MM.1S (cell line): Measurements from ENCODE around the gene HLA-DPA1.
A peak's percentile ranks its signal among the peaks of the same experiment; 100 is the strongest.

ENCODE experiments used
- DNase-seq: peaks from one replicate; pipeline ENCODE4 v3.0.0-alpha.2; 2015
- H2AFZ ChIP-seq: fragments of 300-600 bp; sonication (generic); 2 replicates; pipeline ENCODE4 v1.6.0; 2016; ENCODE audit warnings: antibody characterized with exemption, low read length
- H3F3A ChIP-seq: fragments of 300-600 bp; sonication (generic); 2 replicates; pipeline ENCODE4 v1.6.1; 2016; ENCODE audit warnings: mild to moderate bottlenecking, antibody characterized with exemption, low read length, moderate library complexity, mixed read lengths; ENCODE audit not compliant: insufficient read depth
- H3K27ac ChIP-seq: fragments of 300-600 bp; sonication (generic); 2 replicates; pipeline ENCODE4 v1.5.1; 2016; ENCODE audit warnings: mild to moderate bottlenecking, low read length
- H3K27me3 ChIP-seq: fragments of 300-600 bp; sonication (generic); replicated peaks from 2 replicates; pipeline ENCODE4 v1.6.0; 2016; ENCODE audit warnings: low read length; ENCODE audit not compliant: insufficient read depth
- H3K36me3 ChIP-seq: fragments of 300-600 bp; sonication (generic); replicated peaks from 2 replicates; pipeline ENCODE4 v1.6.1; 2016; ENCODE audit warnings: mild to moderate bottlenecking, low read length, mixed read lengths; ENCODE audit not compliant: insufficient read depth
- H3K4me1 ChIP-seq: fragments of 300-600 bp; sonication (generic); 2 replicates; pipeline ENCODE4 v1.6.1; 2016; ENCODE audit warnings: low read length, mixed read lengths
- H3K4me2 ChIP-seq: fragments of 300-600 bp; sonication (generic); 2 replicates; pipeline ENCODE4 v1.6.0; 2016; ENCODE audit warnings: low read depth, low read length
- H3K4me3 ChIP-seq: fragments of 300-600 bp; sonication (generic); 2 replicates; pipeline ENCODE4 v1.5.1; 2016; ENCODE audit warnings: low read length, mixed read lengths
- H3K79me2 ChIP-seq: fragments of 300-600 bp; sonication (generic); 2 replicates; pipeline ENCODE4 v1.6.1; 2016; ENCODE audit warnings: mixed run types, low read length, mixed read lengths
- H3K9ac ChIP-seq: fragments of 300-600 bp; sonication (generic); 2 replicates; pipeline ENCODE4 v1.6.1; 2016; ENCODE audit warnings: low read length, mixed read lengths
- H3K9me2 ChIP-seq: fragments of 300-600 bp; sonication (generic); replicated peaks from 2 replicates; pipeline ENCODE4 v1.6.1; 2016; ENCODE audit warnings: mild to moderate bottlenecking, low read length, mixed read lengths; ENCODE audit not compliant: insufficient read depth
- H3K9me3 ChIP-seq: fragments of 300-600 bp; sonication (generic); replicated peaks from 2 replicates; pipeline ENCODE4 v1.6.1; 2016; ENCODE audit warnings: mild to moderate bottlenecking, low read length, mixed read lengths; ENCODE audit not compliant: insufficient read depth
- H4K20me1 ChIP-seq: fragments of 300-600 bp; sonication (generic); 2 replicates; pipeline ENCODE4 v1.6.1; 2016; ENCODE audit warnings: mild to moderate bottlenecking, low read length, moderate library complexity, mixed read lengths; ENCODE audit not compliant: insufficient read depth
- CTCF ChIP-seq: fragments of 300-600 bp; sonication (generic); IDR thresholded peaks from 2 replicates; pipeline ENCODE4 v1.5.1; 2016; ENCODE audit warnings: antibody characterized with exemption, low read length, mixed read lengths
- EZH2 ChIP-seq: fragments of 300-600 bp; sonication (generic); optimal IDR thresholded peaks from 2 replicates; pipeline ENCODE3; 2017; ENCODE audit warnings: low read depth, mild to moderate bottlenecking, antibody characterized with exemption, low read length, mixed read lengths
- EZH2phosphoT487 ChIP-seq: fragments of 300-600 bp; sonication (generic); IDR thresholded peaks from 2 replicates; pipeline ENCODE4 v1.6.1; 2018; ENCODE audit warnings: antibody characterized with exemption, low read length

The HLA-DPA1 gene

GRCh38 chr6:33078442-33078841 lies 5.0 kb upstream of the HLA-DPA1 start:
- H2AFZ ChIP-seq, result no peak overlapping the region
- no peak overlapping the region for H3K4me2 ChIP-seq
- no peak overlapping the region for H3K27ac ChIP-seq
- no peaks in the 10 kb centered on the region for H3K79me2 ChIP-seq
- no peaks in the 10 kb centered on the region for H3K9me2 ChIP-seq
- H4K20me1 ChIP-seq, result no peaks in the 10 kb centered on the region
- no peaks in the 10 kb centered on the region for H3K36me3 ChIP-seq
- no peaks in the 10 kb centered on the region for H3K27me3 ChIP-seq
- peaks cover 11% of the 10 kb centered on the region for H3K4me1 ChIP-seq
- no peak for DNase-seq
- TF ChIP-seq EZH2 (no peak), CTCF (no peak), EZH2phosphoT487 (no peak)
- H3K9ac ChIP-seq, result no peak overlapping the region
- H3K9me3 ChIP-seq, result no peaks in the 10 kb centered on the region
- H3F3A ChIP-seq, result no peaks in the 10 kb centered on the region
- H3K4me3 ChIP-seq, result no peak overlapping the region

DNA sequence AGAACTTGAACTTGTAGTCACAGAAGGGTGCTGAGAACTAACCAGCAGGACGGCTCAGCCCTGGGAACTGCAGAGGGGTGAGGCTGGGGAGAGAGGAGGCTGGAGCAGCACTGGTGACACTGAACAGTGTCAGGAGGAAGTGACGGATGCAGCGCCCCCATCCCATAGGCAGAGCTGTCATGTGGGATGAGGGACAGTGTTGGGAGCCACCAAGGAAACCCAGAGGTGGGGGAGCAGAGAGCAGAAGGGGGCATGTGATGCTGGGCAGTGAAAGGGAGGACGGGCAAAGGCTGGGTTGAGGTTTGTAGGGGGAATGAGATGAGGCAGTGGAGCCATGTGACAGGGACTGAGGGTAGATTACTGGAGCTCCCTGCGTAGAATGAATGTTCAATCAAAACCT lies 4.5 kb upstream of the HLA-DPA1 start:
- H3K79me2 ChIP-seq, result no peaks in the 10 kb centered on the region
- no peaks in the 10 kb centered on the region for H3K9me2 ChIP-seq
- H2AFZ ChIP-seq, result no peak overlapping the region
- no peak overlapping the region for H3K4me2 ChIP-seq
- H3K4me3 ChIP-seq, result no peak overlapping the region
- no peak for TF ChIP-seq CTCF
- no peak for TF ChIP-seq EZH2
- TF ChIP-seq EZH2phosphoT487, result no peak
- peaks cover 12% of the 10 kb centered on the region for H3K4me1 ChIP-seq
- no peaks in the 10 kb centered on the region for H3F3A ChIP-seq
- H3K27ac ChIP-seq, result no peak overlapping the region
- no peak for DNase-seq
- H3K9ac ChIP-seq, result no peak overlapping the region
- H4K20me1 ChIP-seq, result no peaks in the 10 kb centered on the region
- no peaks in the 10 kb centered on the region for H3K36me3 ChIP-seq
- H3K27me3 ChIP-seq, result no peaks in the 10 kb centered on the region
- no peaks in the 10 kb centered on the region for H3K9me3 ChIP-seq

GRCh38 chr6:33076406-33076934 lies 3.0 kb upstream of the HLA-DPA1 start:
- no peaks in the 10 kb centered on the region for H4K20me1 ChIP-seq
- no peaks in the 10 kb centered on the region for H3K9me2 ChIP-seq
- no peaks in the 10 kb centered on the region for H3K79me2 ChIP-seq
- H3K27ac ChIP-seq, result no peak overlapping the region
- no peaks in the 10 kb centered on the region for H3K36me3 ChIP-seq
- TF ChIP-seq CTCF (no peak), EZH2phosphoT487 (no peak), EZH2 (no peak)
- H3K4me2 ChIP-seq, result peak overlapping the region; percentile 86
- peak overlapping the region; percentile 67 for H3K4me3 ChIP-seq
- H3F3A ChIP-seq, result no peaks in the 10 kb centered on the region
- peak overlapping the region; percentile 55; the same call in 1 of the 2 replicates for H3K9ac ChIP-seq
- peak overlapping the region; percentile 93 for H2AFZ ChIP-seq
- H3K27me3 ChIP-seq, result no peaks in the 10 kb centered on the region
- no peaks in the 10 kb centered on the region for H3K9me3 ChIP-seq
- peaks cover 18% of the 10 kb centered on the region for H3K4me1 ChIP-seq
- no peak for DNase-seq
